ENCODE results near the gene STK39. TPM values are rescaled to one million over a fixed set of nuclear protein-coding genes. Genes with fewer than 3 reads are reported as not detected.

Gene STK39
- total RNA-seq, 1 donor from 2014 or later, result 14.3 TPM

- H3K4me3 Mint-ChIP-seq (ENCODE audit: unreplicated experiment), result no peak overlapping the region
- no peaks in the 10 kb centered on the region for H3K9me3 Mint-ChIP-seq (ENCODE audit: unreplicated experiment)
These were observed 216.4 kb downstream of the STK39 start for GRCh38 chr2:168030862-168031624.

GRCh38 chr2:168029071-168029470 is 218.3 kb downstream of the STK39 start:
- Mint-ChIP-seq H3K27me3 (ENCODE audit: unreplicated experiment) (peaks cover 4% of the 10 kb centered on the region), H3K27ac (ENCODE audit: unreplicated experiment) (no peak overlapping the region), H3K9me3 (ENCODE audit: unreplicated experiment) (no peaks in the 10 kb centered on the region), H3K36me3 (ENCODE audit: low read depth, unreplicated experiment) (no peaks in the 10 kb centered on the region), H3K4me3 (ENCODE audit: unreplicated experiment) (no peak overlapping the region), H3K4me1 (ENCODE audit: unreplicated experiment) (peaks cover 19% of the 10 kb centered on the region)
- TF ChIP-seq CTCF (IDR thresholded peaks at IDR 0.05; ENCODE audit: unreplicated experiment), result no peak
- no peak for DNase-seq (ENCODE audit: low spot score)

More at GRCh38 chr2:168030862-168031624, 216.4 kb downstream of the STK39 start:
- Mint-ChIP-seq H3K27ac (ENCODE audit: unreplicated experiment) (no peak overlapping the region), H3K36me3 (ENCODE audit: low read depth, unreplicated experiment) (no peaks in the 10 kb centered on the region), H3K4me1 (ENCODE audit: unreplicated experiment) (peaks cover 6% of the 10 kb centered on the region), H3K27me3 (ENCODE audit: unreplicated experiment) (peaks cover 2% of the 10 kb centered on the region)
- TF ChIP-seq CTCF (IDR thresholded peaks at IDR 0.05; ENCODE audit: unreplicated experiment), result no peak
- no peak for DNase-seq (ENCODE audit: low spot score)

GRCh38 chr2:168028362-168028761 is 219.0 kb downstream of the STK39 start:
- no peak for TF ChIP-seq CTCF (IDR thresholded peaks at IDR 0.05; ENCODE audit: unreplicated experiment)
- no peaks in the 10 kb centered on the region for H3K9me3 Mint-ChIP-seq (ENCODE audit: unreplicated experiment)

GRCh38 chr2:168025487-168026202 is 221.8 kb downstream of the STK39 start:
- Mint-ChIP-seq H3K4me1 (ENCODE audit: unreplicated experiment) (peaks cover 13% of the 10 kb centered on the region), H3K9me3 (ENCODE audit: unreplicated experiment) (no peaks in the 10 kb centered on the region), H3K4me3 (ENCODE audit: unreplicated experiment) (no peak overlapping the region), H3K27me3 (ENCODE audit: unreplicated experiment) (peaks cover 2% of the 10 kb centered on the region), H3K27ac (ENCODE audit: unreplicated experiment) (no peak overlapping the region), H3K36me3 (ENCODE audit: low read depth, unreplicated experiment) (no peaks in the 10 kb centered on the region)
- no peak for TF ChIP-seq CTCF (IDR thresholded peaks at IDR 0.05; ENCODE audit: unreplicated experiment)
- DNase-seq (ENCODE audit: low spot score), result no peak

More at GRCh38 chr2:168028362-168028761, 219.0 kb downstream of the STK39 start:
- peaks cover 4% of the 10 kb centered on the region for H3K27me3 Mint-ChIP-seq (ENCODE audit: unreplicated experiment)
- peaks cover 19% of the 10 kb centered on the region for H3K4me1 Mint-ChIP-seq (ENCODE audit: unreplicated experiment)
- H3K27ac Mint-ChIP-seq (ENCODE audit: unreplicated experiment), result no peak overlapping the region
- DNase-seq (ENCODE audit: low spot score), result no peak
- no peak overlapping the region for H3K4me3 Mint-ChIP-seq (ENCODE audit: unreplicated experiment)
- no peaks in the 10 kb centered on the region for H3K36me3 Mint-ChIP-seq (ENCODE audit: low read depth, unreplicated experiment)

- H3K9me3 Mint-ChIP-seq (ENCODE audit: unreplicated experiment), result no peaks in the 10 kb centered on the region
- no peak for DNase-seq (ENCODE audit: low spot score)
- TF ChIP-seq CTCF (IDR thresholded peaks at IDR 0.05; ENCODE audit: unreplicated experiment), result no peak
- peaks cover 13% of the 10 kb centered on the region for H3K4me1 Mint-ChIP-seq (ENCODE audit: unreplicated experiment)
- peaks cover 2% of the 10 kb centered on the region for H3K27me3 Mint-ChIP-seq (ENCODE audit: unreplicated experiment)
- no peak overlapping the region for H3K27ac Mint-ChIP-seq (ENCODE audit: unreplicated experiment)
- H3K36me3 Mint-ChIP-seq (ENCODE audit: low read depth, unreplicated experiment), result no peaks in the 10 kb centered on the region
- no peak overlapping the region for H3K4me3 Mint-ChIP-seq (ENCODE audit: unreplicated experiment)
These were observed 222.9 kb downstream of the STK39 start for GRCh38 chr2:168024459-168024858.
